Esophagus squamous epithelium (tissue), 4 donors: Measurements from ENCODE around the gene UGT1A4.

Source experiments
- POLR2A ChIP-seq, 4 donors: fragments of 450-650 bp; IDR thresholded peaks; one replicate each; pipeline ENCODE4 v1.6.1; 2017; ENCODE audit warnings: antibody characterized with exemption in 4 of 4, mild to moderate bottlenecking in 4 of 4, moderate library complexity in 3 of 4
- TF ChIP-seq, protein P1 (sequence below), 6 experiments: fragments of 450-650 bp in 4 of 6; fragments of 200-600 bp in 2 of 6; sonication (generic) in 2 of 6; IDR thresholded peaks; one replicate each; pipeline ENCODE4 v1.5.1; 2016 to 2019; ENCODE audit warnings: antibody characterized with exemption in 6 of 6, mild to moderate bottlenecking in 4 of 6, moderate library complexity in 4 of 6

DNA sequence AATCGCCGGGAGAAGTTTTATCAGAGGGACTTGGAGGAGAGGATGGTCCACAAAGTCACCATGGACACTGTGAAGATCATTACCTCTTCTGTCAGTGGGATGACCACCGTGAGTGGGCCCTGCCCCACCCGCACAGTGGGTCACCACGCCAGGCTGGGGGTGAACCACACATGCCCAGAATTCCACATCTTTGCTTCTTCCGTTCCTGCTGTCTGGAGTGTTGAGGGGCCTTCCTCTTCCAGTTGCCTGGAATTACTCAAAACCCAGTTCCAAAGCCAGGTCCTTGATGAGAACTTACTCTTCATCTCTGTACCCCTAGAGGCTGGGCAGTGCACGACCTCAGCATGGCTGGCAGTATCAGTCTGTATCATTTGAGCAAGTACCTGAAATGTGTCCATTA lies 81.7 kb downstream of the UGT1A4 start:
- TF ChIP-seq, protein P1, sequence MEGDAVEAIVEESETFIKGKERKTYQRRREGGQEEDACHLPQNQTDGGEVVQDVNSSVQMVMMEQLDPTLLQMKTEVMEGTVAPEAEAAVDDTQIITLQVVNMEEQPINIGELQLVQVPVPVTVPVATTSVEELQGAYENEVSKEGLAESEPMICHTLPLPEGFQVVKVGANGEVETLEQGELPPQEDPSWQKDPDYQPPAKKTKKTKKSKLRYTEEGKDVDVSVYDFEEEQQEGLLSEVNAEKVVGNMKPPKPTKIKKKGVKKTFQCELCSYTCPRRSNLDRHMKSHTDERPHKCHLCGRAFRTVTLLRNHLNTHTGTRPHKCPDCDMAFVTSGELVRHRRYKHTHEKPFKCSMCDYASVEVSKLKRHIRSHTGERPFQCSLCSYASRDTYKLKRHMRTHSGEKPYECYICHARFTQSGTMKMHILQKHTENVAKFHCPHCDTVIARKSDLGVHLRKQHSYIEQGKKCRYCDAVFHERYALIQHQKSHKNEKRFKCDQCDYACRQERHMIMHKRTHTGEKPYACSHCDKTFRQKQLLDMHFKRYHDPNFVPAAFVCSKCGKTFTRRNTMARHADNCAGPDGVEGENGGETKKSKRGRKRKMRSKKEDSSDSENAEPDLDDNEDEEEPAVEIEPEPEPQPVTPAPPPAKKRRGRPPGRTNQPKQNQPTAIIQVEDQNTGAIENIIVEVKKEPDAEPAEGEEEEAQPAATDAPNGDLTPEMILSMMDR (IDR thresholded peaks at IDR 0.05), result no peak
- TF ChIP-seq POLR2A (IDR thresholded peaks at IDR 0.05), result no peak
